ENCODE measurements around the gene COL20A1. TPM values are rescaled to one million over a fixed set of nuclear protein-coding genes. Genes with fewer than 3 reads are reported as not detected.

The COL20A1 gene
- total RNA-seq, 4 donors from 2014 or later: 0.32 TPM; not detected in 3

DNA sequence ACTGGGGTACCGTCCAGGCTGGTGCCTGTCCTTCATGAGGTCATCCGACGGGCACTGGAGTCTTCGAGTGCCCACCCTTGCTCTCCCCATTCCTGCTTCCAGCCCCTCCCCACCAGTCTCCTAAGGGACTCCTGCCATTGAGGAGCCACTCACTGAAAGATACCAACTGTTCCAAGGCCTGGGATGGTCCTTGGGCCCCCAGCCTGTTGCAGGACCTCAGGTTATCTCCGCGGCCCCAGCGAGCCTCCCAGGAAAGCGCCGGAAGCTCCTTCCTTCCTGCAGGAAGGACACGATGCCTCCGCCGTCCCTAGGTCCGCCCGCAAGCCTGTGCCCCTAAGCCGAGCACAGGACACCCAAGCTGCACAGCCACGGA lies 39.9 kb upstream of the COL20A1 start:
- Histone ChIP-seq H3K9me3 (no peaks in the 10 kb centered on the region), H3K4me1 (peaks cover 16 to 23% (median 22%) of the 10 kb centered on the region in 4 donors), H3K27ac (replicated peaks in 1 of 4) (no peak overlapping the region), H3K27me3 (peaks cover 0 to 93% (median 32%) of the 10 kb centered on the region in 4 donors), H3K4me3 (peak overlapping the region; percentile 45 to 57 (median 48)), H3K36me3 (no peaks in the 10 kb centered on the region)
- intact Hi-C loops (cut with DNase I): no loop called here
- no peak for DNase-seq (ENCODE audit: extremely low spot score)
- TF ChIP-seq EP300 (IDR thresholded peaks at IDR 0.05) (no peak), POLR2A (IDR thresholded peaks at IDR 0.05; ENCODE audit: low read depth) (no peak), POLR2AphosphoS5 (IDR thresholded peaks at IDR 0.05) (no peak)
- TF ChIP-seq, protein P1, sequence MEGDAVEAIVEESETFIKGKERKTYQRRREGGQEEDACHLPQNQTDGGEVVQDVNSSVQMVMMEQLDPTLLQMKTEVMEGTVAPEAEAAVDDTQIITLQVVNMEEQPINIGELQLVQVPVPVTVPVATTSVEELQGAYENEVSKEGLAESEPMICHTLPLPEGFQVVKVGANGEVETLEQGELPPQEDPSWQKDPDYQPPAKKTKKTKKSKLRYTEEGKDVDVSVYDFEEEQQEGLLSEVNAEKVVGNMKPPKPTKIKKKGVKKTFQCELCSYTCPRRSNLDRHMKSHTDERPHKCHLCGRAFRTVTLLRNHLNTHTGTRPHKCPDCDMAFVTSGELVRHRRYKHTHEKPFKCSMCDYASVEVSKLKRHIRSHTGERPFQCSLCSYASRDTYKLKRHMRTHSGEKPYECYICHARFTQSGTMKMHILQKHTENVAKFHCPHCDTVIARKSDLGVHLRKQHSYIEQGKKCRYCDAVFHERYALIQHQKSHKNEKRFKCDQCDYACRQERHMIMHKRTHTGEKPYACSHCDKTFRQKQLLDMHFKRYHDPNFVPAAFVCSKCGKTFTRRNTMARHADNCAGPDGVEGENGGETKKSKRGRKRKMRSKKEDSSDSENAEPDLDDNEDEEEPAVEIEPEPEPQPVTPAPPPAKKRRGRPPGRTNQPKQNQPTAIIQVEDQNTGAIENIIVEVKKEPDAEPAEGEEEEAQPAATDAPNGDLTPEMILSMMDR (IDR thresholded peaks at IDR 0.05): no peak
- 17% methylated on average over 8 of the region's 16 CpGs for WGBS

DNA sequence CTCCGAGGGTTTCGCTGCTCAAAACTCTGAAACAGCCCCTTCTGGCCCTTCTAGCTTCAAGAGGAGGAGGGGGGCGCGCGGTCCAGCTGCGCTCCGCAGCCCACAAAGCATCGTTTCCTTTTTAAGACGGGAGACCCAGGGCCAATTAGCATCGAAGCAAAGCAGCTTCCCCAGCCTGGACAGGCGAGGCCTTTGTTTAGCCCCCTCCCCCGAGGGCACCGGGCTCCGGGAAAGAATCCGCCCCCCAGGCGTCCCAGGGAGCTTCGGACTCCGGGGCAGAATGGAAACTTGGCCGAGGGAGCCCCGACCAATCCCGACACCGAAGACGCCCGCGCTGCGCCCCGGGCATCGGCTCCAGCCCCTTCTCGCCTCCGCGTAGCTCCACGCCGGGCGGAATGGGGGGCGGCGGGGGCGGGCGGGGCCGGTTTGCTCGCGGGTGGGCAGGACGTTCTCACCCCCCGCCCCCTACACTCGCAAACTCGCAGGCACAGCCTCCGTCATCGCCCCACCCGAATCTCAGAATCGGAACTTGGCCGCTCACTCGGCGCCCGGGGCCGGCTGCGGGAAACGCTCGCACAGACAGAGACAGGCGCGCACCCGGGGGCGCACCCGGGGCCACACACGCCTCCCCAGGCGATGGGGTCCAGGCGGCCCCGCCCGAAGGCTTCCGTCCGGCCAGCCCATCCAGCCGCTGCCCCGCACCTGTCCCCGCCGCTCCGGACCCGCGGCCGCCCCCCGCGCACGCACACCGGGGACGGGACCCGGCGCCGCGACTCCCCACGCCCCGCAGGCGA lies 39.4 kb upstream of the COL20A1 start:
- DNase-seq (ENCODE audit: extremely low spot score): no peak
- peak overlapping the region; percentile 45 to 57 (median 48) for H3K4me3 ChIP-seq
- peaks cover 0 to 88% (median 32%) of the 10 kb centered on the region in 4 donors for H3K27me3 ChIP-seq
- TF ChIP-seq POLR2AphosphoS5 (IDR thresholded peaks at IDR 0.05) (no peak), POLR2A (IDR thresholded peaks at IDR 0.05; ENCODE audit: low read depth) (no peak), EP300 (IDR thresholded peaks at IDR 0.05) (no peak)
- TF ChIP-seq, protein P1 (IDR thresholded peaks at IDR 0.05): no peak
- H3K36me3 ChIP-seq: no peaks in the 10 kb centered on the region
- intact Hi-C loops (cut with DNase I): no loop called here
- H3K4me1 ChIP-seq: peaks cover 16 to 23% (median 22%) of the 10 kb centered on the region in 4 donors
- WGBS: under 1% methylated on average over 28 of the region's 89 CpGs
- H3K9me3 ChIP-seq: no peaks in the 10 kb centered on the region
- no peak overlapping the region for H3K27ac ChIP-seq (replicated peaks in 1 of 4)

DNA sequence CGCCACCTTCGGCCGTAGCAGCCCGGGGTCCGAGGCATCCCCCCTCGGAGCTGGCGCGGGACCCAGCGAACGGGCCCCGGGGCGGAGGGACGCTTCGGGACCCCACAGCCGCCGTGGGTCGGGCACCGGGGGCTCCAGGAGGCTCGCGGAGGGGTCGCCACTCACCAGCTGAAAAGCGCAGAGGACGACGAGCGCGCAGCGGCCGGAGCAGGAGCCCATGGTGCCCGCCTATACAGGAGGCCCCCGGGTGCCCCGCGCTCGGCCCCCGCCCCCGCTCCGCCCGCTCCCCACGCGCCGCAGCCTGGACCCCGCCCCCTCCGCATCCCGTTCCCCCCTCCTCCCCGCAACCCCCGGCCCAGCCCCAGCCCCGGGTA lies 38.8 kb upstream of the COL20A1 start, which contains the start of gene NKAIN4:
Gene NKAIN4, minus strand, starts transcription at position 232 of the 374 bp plus-strand sequence. Its CDS starts 13 bp downstream, at position 219.
- 0% methylated on average over 14 of the region's 46 CpGs for WGBS
- no peaks in the 10 kb centered on the region for H3K9me3 ChIP-seq
- no peaks in the 10 kb centered on the region for H3K36me3 ChIP-seq
- H3K27me3 ChIP-seq: peaks cover 0 to 86% (median 32%) of the 10 kb centered on the region in 4 donors
- TF ChIP-seq EP300 (IDR thresholded peaks at IDR 0.05) (no peak), POLR2AphosphoS5 (IDR thresholded peaks at IDR 0.05) (no peak), POLR2A (IDR thresholded peaks at IDR 0.05; ENCODE audit: low read depth) (no peak)
- TF ChIP-seq, protein P1 (IDR thresholded peaks at IDR 0.05): no peak
- peaks cover 16 to 23% (median 22%) of the 10 kb centered on the region in 4 donors for H3K4me1 ChIP-seq
- DNase-seq (ENCODE audit: extremely low spot score): no peak
- H3K4me3 ChIP-seq: peak within 1 kb of the TSS; percentile 45 to 57 (median 48)
- intact Hi-C loops (cut with DNase I): no loop called here
- no peak within 1 kb of the TSS for H3K27ac ChIP-seq (replicated peaks in 1 of 4)

DNA sequence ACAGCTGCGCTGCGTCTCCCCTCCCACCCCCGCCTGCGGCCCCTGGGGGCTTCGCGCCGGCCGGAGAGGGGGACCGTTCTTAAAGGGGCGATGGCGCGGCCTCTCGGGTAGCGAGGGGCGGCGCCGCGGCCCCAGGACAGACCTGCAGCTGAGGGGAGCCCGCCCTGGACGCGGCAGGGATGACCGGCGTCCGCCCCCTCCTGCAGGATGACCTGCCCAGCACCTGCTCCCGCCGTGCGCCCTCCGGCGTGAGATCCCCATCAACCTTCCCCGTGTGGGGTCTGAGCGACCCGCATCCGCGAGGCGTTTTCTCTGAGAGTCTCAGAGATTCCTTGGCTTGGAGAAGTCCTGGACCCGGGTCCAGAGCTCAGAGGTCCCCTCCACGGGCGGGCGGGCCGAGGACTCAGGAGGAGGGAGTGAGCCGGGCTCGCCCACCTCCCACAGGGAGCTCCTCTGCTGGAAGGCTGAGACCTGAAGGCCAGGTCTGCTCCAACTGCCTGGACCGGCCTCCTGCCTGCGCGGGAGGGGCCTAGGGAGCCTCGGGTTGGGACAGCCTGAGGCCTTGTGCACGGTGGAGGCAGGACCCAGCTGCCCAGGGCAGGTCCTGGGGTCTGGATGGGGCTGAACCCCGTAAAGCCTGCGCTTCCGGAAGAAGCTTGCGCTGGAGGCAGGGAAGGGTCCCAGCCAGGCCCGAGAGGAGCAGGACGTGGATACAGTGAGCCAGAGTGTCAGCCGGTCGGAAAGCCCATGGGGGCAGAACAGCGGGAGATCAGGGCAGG lies 38.2 kb upstream of the COL20A1 start:
- intact Hi-C loops (cut with DNase I): no loop called here

More for the DNA sequence above, 38.2 kb upstream of the COL20A1 start:
- Histone ChIP-seq H3K4me1 (peaks cover 16 to 23% (median 22%) of the 10 kb centered on the region in 4 donors), H3K27me3 (peaks cover 0 to 86% (median 32%) of the 10 kb centered on the region in 4 donors), H3K9me3 (no peaks in the 10 kb centered on the region), H3K36me3 (no peaks in the 10 kb centered on the region), H3K4me3 (peak overlapping the region in 3 of 4 donors; percentile 45 to 57 (median 51)), H3K27ac (replicated peaks in 1 of 4) (no peak overlapping the region)
- DNase-seq (ENCODE audit: extremely low spot score): no peak
- 22% methylated on average over 15 of the region's 56 CpGs for WGBS
- no peak for TF ChIP-seq EP300 (IDR thresholded peaks at IDR 0.05)
- no peak for TF ChIP-seq POLR2AphosphoS5 (IDR thresholded peaks at IDR 0.05)
- TF ChIP-seq, protein P1 (IDR thresholded peaks at IDR 0.05): no peak

Measured in esophagus muscularis mucosa (tissue), 4 donors.